ENCODE results near the gene ZBTB22. TPM values are rescaled to one million over a fixed set of nuclear protein-coding genes. Genes with fewer than 3 reads are reported as not detected.

Gene ZBTB22
- total and polyA plus RNA-seq, 9 donors: 13.7 to 38.0 (median 26.1) TPM

DNA sequence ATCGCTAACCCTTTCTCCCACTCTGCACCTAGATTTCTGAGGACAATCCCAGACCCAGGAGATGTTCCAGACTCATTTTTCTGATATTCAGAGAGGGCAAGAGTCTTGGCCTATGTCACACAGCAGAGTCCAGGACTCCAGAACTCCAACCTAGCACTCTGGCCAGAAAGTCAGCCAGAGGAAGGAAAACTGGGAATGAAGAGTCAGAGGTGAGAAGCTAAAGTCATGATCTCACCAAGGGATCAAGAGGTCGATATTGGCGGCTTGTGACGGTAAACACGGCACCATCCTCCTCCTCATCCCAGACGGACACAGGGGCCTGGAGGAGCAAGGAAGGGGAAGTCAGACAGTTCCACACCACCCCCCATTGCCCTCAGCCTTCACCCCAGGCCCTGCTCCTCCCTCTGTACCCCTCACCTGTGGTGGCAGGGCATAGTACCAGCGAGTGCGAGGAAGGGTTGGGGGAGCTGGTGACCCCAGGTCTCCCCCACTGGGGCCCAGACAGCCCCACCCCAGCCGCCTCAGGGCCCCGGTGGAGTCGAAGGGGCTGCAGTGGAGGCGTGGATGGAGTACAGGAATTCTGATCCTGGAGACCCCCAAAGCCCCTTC lies 20.6 kb downstream of the ZBTB22 start:
- WGBS, 3 donors: 70 to 75% (median 74%) methylated on average over 12 of the region's 12 CpGs
- peak overlapping the region in 1 of 2 donors; percentile 96 for H3K27ac ChIP-seq
- peak in 1 of 5 donors; percentile 33 for DNase-seq
- no peaks in the 10 kb centered on the region for H3K9me3 ChIP-seq
- TF ChIP-seq, protein P1, sequence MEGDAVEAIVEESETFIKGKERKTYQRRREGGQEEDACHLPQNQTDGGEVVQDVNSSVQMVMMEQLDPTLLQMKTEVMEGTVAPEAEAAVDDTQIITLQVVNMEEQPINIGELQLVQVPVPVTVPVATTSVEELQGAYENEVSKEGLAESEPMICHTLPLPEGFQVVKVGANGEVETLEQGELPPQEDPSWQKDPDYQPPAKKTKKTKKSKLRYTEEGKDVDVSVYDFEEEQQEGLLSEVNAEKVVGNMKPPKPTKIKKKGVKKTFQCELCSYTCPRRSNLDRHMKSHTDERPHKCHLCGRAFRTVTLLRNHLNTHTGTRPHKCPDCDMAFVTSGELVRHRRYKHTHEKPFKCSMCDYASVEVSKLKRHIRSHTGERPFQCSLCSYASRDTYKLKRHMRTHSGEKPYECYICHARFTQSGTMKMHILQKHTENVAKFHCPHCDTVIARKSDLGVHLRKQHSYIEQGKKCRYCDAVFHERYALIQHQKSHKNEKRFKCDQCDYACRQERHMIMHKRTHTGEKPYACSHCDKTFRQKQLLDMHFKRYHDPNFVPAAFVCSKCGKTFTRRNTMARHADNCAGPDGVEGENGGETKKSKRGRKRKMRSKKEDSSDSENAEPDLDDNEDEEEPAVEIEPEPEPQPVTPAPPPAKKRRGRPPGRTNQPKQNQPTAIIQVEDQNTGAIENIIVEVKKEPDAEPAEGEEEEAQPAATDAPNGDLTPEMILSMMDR (IDR thresholded peaks at IDR 0.05): no peak
- no peak for TF ChIP-seq EP300 (IDR thresholded peaks at IDR 0.05)
- no peak for TF ChIP-seq POLR2A (IDR thresholded peaks at IDR 0.05)
- H3K36me3 ChIP-seq: no peaks in the 10 kb centered on the region
- H3K4me1 ChIP-seq (ENCODE audit: insufficient read depth): peaks cover 9% of the 10 kb centered on the region
- no peaks in the 10 kb centered on the region for H3K27me3 ChIP-seq
- intact Hi-C loops (cut with DNase I): loop anchor here in 1 of 4 donors (10.0 kb wide), 1 partner anchor 118 kb away; the partner anchor contains the start of genes CUTA and PHF1
- H3K4me3 ChIP-seq: peak overlapping the region; percentile 69

DNA sequence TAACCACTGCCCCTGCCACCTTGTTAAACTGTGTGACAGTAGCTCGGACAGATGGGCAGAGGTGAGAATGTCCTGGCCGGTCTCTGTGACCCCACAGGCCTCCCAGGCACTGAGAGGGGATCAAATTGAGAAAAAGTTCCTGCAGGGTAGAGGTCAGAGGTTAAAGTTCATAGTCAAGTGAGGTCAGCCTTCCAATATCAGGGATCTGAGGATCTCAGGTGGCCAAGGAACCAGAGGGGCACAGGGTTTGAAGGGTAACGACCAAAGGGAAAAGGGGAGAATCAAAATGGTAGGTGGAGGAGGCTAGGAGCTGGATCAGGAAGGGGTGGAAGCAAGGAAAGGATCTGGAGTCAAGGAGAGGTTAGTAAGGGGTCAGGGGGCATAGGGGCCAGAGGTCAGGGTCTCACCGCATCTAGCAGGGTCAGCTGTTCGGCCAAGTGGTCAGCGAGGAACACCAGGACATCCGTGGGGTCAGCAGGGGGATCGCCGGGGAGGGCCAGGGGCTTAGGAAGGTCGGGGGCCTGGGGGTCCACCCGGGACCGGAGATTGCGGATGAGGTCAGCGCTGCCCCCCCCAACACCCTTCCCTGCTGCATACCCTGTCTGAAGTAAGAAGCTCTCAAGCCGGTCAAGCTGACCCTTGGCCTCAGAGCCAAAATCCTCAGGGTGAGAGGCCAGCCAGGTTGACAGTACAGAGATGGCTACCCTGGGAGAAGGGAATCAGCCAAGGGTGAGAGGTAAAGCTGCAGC lies 21.7 kb downstream of the ZBTB22 start:
- Histone ChIP-seq H3K9me3 (no peaks in the 10 kb centered on the region), H3K36me3 (no peaks in the 10 kb centered on the region), H3K27me3 (no peaks in the 10 kb centered on the region), H3K27ac (no peak overlapping the region), H3K4me3 (no peak overlapping the region), H3K4me1 (ENCODE audit: insufficient read depth) (peaks cover 9% of the 10 kb centered on the region)
- TF ChIP-seq POLR2A (IDR thresholded peaks at IDR 0.05) (no peak), EP300 (IDR thresholded peaks at IDR 0.05) (no peak)
- TF ChIP-seq, protein P1 (IDR thresholded peaks at IDR 0.05): no peak
- intact Hi-C loops (cut with DNase I): loop anchor here in 1 of 4 donors (10.0 kb wide), 1 partner anchor 119 kb away; the partner anchor contains the start of genes CUTA and PHF1
- WGBS, 3 donors: 74 to 84% (median 76%) methylated on average over 15 of the region's 15 CpGs
- DNase-seq: peak in 2 of 5 donors; percentile 39 to 48

DNA sequence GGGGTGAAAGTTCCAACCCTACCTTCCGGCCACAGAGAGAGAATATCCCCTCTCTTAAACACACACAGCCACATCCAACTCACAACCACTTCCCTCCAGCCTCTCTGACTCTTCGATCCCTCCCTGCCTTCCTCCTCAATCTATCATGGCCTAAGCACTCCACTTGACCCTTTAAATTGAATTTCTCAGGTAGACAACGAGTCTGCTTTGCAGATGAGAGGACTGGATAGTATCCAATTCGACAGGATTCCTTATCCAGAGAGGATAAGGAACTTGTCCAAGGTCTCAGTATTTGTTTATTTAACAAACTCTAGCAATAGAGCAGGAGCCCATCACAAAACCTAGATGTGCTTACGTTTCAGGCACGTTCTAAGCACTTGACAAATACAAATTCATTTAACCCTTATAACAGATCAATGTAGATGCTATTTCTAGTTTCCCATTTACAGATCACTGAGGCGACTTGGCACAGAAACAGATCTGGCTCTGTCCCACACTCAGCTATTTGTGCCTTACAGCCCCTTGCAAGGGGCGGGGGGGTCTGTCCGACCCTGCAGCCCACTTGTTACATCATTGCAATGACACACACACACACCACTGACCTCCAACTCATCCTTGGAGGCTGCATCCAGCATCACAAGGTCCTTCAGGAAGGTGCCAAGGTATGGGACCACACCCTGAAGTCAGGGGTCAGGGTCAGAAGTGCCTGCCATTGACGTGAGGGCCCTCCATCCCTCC lies 23.3 kb downstream of the ZBTB22 start:
- TF ChIP-seq, protein P1 (IDR thresholded peaks at IDR 0.05): no peak
- TF ChIP-seq POLR2A (IDR thresholded peaks at IDR 0.05): no peak
- TF ChIP-seq EP300 (IDR thresholded peaks at IDR 0.05): no peak
- Histone ChIP-seq H3K27ac (no peak overlapping the region), H3K36me3 (no peaks in the 10 kb centered on the region), H3K4me3 (no peak overlapping the region), H3K4me1 (ENCODE audit: insufficient read depth) (peaks cover 6% of the 10 kb centered on the region), H3K27me3 (no peaks in the 10 kb centered on the region), H3K9me3 (no peaks in the 10 kb centered on the region)
- WGBS, 3 donors: 50 to 62% (median 56%) methylated on average over 10 of the region's 10 CpGs
- intact Hi-C loops (cut with DNase I): loop anchor here in 1 of 4 donors (10.0 kb wide), 1 partner anchor 121 kb away; the partner anchor contains the start of genes CUTA and PHF1
- peak in 1 of 5 donors; percentile 19 for DNase-seq

DNA sequence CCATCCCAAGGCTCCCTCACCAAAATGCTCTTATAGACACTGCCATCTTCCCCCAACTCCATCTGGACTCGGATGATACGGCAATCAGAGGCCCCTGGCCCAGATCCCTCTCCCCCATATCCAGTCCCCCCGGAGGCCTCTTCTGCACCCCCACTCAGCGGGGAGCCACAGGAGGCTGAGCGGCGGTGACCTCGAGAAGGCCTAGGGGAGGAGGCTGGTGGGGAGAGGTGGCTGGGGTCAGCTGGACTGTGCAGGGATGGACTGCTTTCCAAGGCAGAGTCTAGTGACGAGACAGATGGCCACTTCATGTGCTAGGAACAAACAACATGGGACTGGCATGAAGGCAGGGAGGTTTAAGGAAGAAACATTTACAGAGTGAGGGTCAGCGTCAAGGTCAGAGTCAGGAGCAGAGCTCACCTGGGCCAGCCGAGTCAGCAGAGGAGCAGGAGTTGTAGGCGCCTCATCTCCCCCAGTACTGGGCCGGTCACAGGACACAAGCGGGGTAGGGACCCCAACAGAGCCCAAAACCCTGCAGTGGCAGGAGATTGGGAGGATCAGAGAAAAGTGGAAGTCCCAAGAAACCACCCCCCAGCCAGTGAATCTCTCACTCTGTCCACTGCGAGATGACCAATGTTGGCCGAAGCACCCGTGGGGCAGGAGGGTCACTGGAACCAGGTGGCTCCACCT lies 24.4 kb downstream of the ZBTB22 start:
- no peaks in the 10 kb centered on the region for H3K9me3 ChIP-seq
- intact Hi-C loops (cut with DNase I): loop anchor here in 1 of 4 donors (10.0 kb wide), 1 partner anchor 122 kb away; the partner anchor contains the start of genes CUTA and PHF1
- no peak overlapping the region for H3K4me3 ChIP-seq
- 74 to 82% (median 80%) methylated on average over 16 of the region's 16 CpGs for WGBS, 3 donors
- DNase-seq: no peak
- peaks cover 10% of the 10 kb centered on the region for H3K4me1 ChIP-seq (ENCODE audit: insufficient read depth)
- TF ChIP-seq, protein P1 (IDR thresholded peaks at IDR 0.05): no peak
- TF ChIP-seq EP300 (IDR thresholded peaks at IDR 0.05): no peak
- TF ChIP-seq POLR2A (IDR thresholded peaks at IDR 0.05): no peak
- H3K27me3 ChIP-seq: no peaks in the 10 kb centered on the region
- H3K36me3 ChIP-seq: no peaks in the 10 kb centered on the region
- H3K27ac ChIP-seq: no peak overlapping the region
